H1 (cell line): ENCODE results near the gene DLX4. TPM values are rescaled to one million over a fixed set of nuclear protein-coding genes. Genes with fewer than 3 reads are reported as not detected.

Experiments used
- CTCF ChIA-PET: fragments of 300-600 bp; sonication (Branson Sonifier 250); formaldehyde crosslinking; loops from one replicate; lab custom pipeline; 2021; ENCODE audit not compliant: partially characterized antibody; lab: Charles Lee
- POLR2A ChIA-PET: fragments of 300-600 bp; sonication (Branson Sonifier 250); formaldehyde crosslinking; loops from one replicate; lab custom pipeline; 2021; ENCODE audit warnings: inconsistent platforms; ENCODE audit not compliant: partially characterized antibody; lab: Charles Lee
- DNase-seq, 2 experiments: peaks; one replicate each; pipeline versions ENCODE4 v3.0.0 to v3.0.0-alpha.2; 2010 to 2022; ENCODE audit warnings: low spot score in 2 of 2, low read depth in 1 of 2, mixed read lengths in 1 of 2
- FAIRE-seq: peaks from 2 replicates; lab custom pipeline; 2011; peaks lifted over from hg19 to GRCh38; lab: Jason Lieb, UNC
- H2AFZ ChIP-seq: 2 replicates; pipeline ENCODE4 v1.8.1; 2012; ENCODE audit warnings: low read length, inconsistent platforms
- H2AK5ac ChIP-seq: 2 replicates; pipeline ENCODE4 v1.6.1; 2013; ENCODE audit warnings: low read depth, low read length
- H2BK120ac ChIP-seq: replicated peaks from 2 replicates; pipeline ENCODE3; 2013; ENCODE audit warnings: low read depth, low read length, inconsistent platforms
- H2BK12ac ChIP-seq: 2 replicates; pipeline ENCODE4 v1.6.1; 2013; ENCODE audit warnings: low read depth, low read length
- H2BK15ac ChIP-seq: 2 replicates; pipeline ENCODE4 v1.6.1; 2013; ENCODE audit warnings: low read length
- H2BK20ac ChIP-seq: 2 replicates; pipeline ENCODE4 v1.6.1; 2013; ENCODE audit warnings: low read length
- H2BK5ac ChIP-seq: 2 replicates; pipeline ENCODE4 v1.6.1; 2013; ENCODE audit warnings: low read depth, low read length
- H3K14ac ChIP-seq: 2 replicates; pipeline ENCODE4 v1.6.1; 2013; ENCODE audit warnings: inconsistent platforms; ENCODE audit not compliant: insufficient read length
- H3K18ac ChIP-seq: 2 replicates; pipeline ENCODE4 v1.6.1; 2013; ENCODE audit warnings: low read length; ENCODE audit errors: extremely low read depth
- H3K23ac ChIP-seq: 2 replicates; pipeline ENCODE4 v1.6.1; 2013; ENCODE audit warnings: inconsistent platforms; ENCODE audit not compliant: insufficient read length
- H3K23me2 ChIP-seq: 2 replicates; pipeline ENCODE4 v1.6.1; 2013; ENCODE audit warnings: low read depth, low read length
- H3K27ac ChIP-seq: 2 replicates; pipeline ENCODE4 v1.6.1; 2011; ENCODE audit warnings: low read depth, low read length, inconsistent platforms
- H3K27me3 ChIP-seq, 4 experiments: replicated peaks in 1 of 4; 1 replicate in 1 of 4; 2 replicates in 3 of 4; pipeline versions ENCODE4 v1.6.1 to v1.8.1; 2011 to 2013; ENCODE audit warnings: low read length in 3 of 4, mild to moderate bottlenecking in 3 of 4, inconsistent platforms in 2 of 4, mixed read lengths in 2 of 4, moderate library complexity in 1 of 4; ENCODE audit not compliant: control insufficient read depth in 3 of 4, insufficient read depth in 3 of 4; ENCODE audit errors: extremely low read depth in 1 of 4
- H3K36me3 ChIP-seq, 4 experiments: 2 replicates each; pipeline versions ENCODE4 v1.6.1 to v1.8.1; 2011 to 2013; ENCODE audit warnings: mild to moderate bottlenecking in 4 of 4, low read length in 3 of 4, moderate library complexity in 2 of 4, control low read depth in 1 of 4, inconsistent platforms in 1 of 4; ENCODE audit not compliant: insufficient read depth in 4 of 4, control insufficient read depth in 2 of 4
- H3K4ac ChIP-seq: replicated peaks from 2 replicates; pipeline ENCODE3; 2013; ENCODE audit warnings: low read length, low read depth, mixed read lengths, inconsistent platforms; ENCODE audit not compliant: insufficient read length
- H3K4me1 ChIP-seq, 4 experiments: replicated peaks in 1 of 4; 1 replicate in 1 of 4; 2 replicates in 3 of 4; pipeline versions ENCODE4 v1.6.1 to v1.8.1; 2011 to 2013; ENCODE audit warnings: low read length in 3 of 4, inconsistent platforms in 2 of 4, mixed read lengths in 1 of 4; ENCODE audit not compliant: insufficient read depth in 4 of 4, control insufficient read depth in 3 of 4
- H3K4me2 ChIP-seq, 2 experiments: 2 replicates each; pipeline versions ENCODE4 v1.6.1 to v1.8.1; 2011 to 2013; ENCODE audit warnings: low read depth in 2 of 2, low read length in 2 of 2, control low read depth in 1 of 2, inconsistent platforms in 1 of 2, mild to moderate bottlenecking in 1 of 2; ENCODE audit not compliant: insufficient read depth in 1 of 2
- H3K4me3 ChIP-seq, 4 experiments: fragments of 200-600, 300-600 bp in 1 of 4; sonication (generic), shearing (Covaris generic), sonication (Bioruptor Twin) in 1 of 4; 2 replicates each; pipeline versions ENCODE4 v1.5.1 to v1.8.1; 2011 to 2016; ENCODE audit warnings: low read length in 4 of 4, low read depth in 3 of 4, control low read depth in 2 of 4, inconsistent platforms in 2 of 4, mild to moderate bottlenecking in 2 of 4, mixed read lengths in 1 of 4, moderate library complexity in 1 of 4; ENCODE audit not compliant: insufficient read depth in 2 of 4; ENCODE audit errors: extremely low read depth in 1 of 4
- H3K56ac ChIP-seq: replicated peaks from 2 replicates; pipeline ENCODE3; 2013; ENCODE audit warnings: low read depth, mild to moderate bottlenecking, mixed read lengths, low read length, inconsistent platforms; ENCODE audit not compliant: insufficient read length
- H3K79me1 ChIP-seq: 2 replicates; pipeline ENCODE4 v1.6.1; 2013; ENCODE audit warnings: low read depth, low read length, control low read depth
- H3K79me2 ChIP-seq, 2 experiments: 2 replicates each; pipeline versions ENCODE4 v1.6.1 to v1.8.1; 2012 to 2013; ENCODE audit warnings: low read length in 2 of 2, mild to moderate bottlenecking in 2 of 2, inconsistent platforms in 1 of 2; ENCODE audit not compliant: insufficient read depth in 2 of 2, control insufficient read depth in 1 of 2
- H3K9ac ChIP-seq, 4 experiments: replicated peaks in 1 of 4; 1 replicate in 1 of 4; 2 replicates in 3 of 4; pipeline versions ENCODE4 v1.6.1 to v1.8.1; 2011 to 2013; ENCODE audit warnings: low read depth in 3 of 4, low read length in 3 of 4, control low read depth in 2 of 4, mild to moderate bottlenecking in 2 of 4, moderate library complexity in 2 of 4, inconsistent platforms in 1 of 4; ENCODE audit errors: extremely low read depth in 1 of 4
- H3K9me3 ChIP-seq, 2 experiments: 2 replicates each; pipeline versions ENCODE4 v1.6.1 to v1.8.1; 2012 to 2013; ENCODE audit warnings: mild to moderate bottlenecking in 2 of 2, moderate library complexity in 2 of 2, control low read depth in 1 of 2, inconsistent platforms in 1 of 2, low read depth in 1 of 2, low read length in 1 of 2, mixed read lengths in 1 of 2; ENCODE audit not compliant: insufficient read depth in 2 of 2
- H4K20me1 ChIP-seq, 2 experiments: replicated peaks in 1 of 2; 2 replicates each; pipeline versions ENCODE3 to v1.8.1; 2011 to 2013; ENCODE audit warnings: inconsistent platforms in 2 of 2, low read length in 2 of 2, mild to moderate bottlenecking in 1 of 2; ENCODE audit not compliant: insufficient read depth in 2 of 2, control insufficient read depth in 1 of 2
- H4K5ac ChIP-seq: 2 replicates; pipeline ENCODE4 v1.6.1; 2013; ENCODE audit warnings: low read length, low read depth, mixed read lengths, inconsistent platforms; ENCODE audit not compliant: insufficient read length
- H4K8ac ChIP-seq: 2 replicates; pipeline ENCODE4 v1.8.0; 2013; ENCODE audit warnings: mild to moderate bottlenecking, moderate library complexity, low read length, inconsistent platforms; ENCODE audit not compliant: insufficient read depth; ENCODE audit errors: extremely low read depth
- H4K91ac ChIP-seq: replicated peaks from 2 replicates; pipeline ENCODE3; 2013; ENCODE audit warnings: low read length, mixed read lengths, inconsistent platforms; ENCODE audit not compliant: insufficient read length
- ASH2L ChIP-seq: fragments of 200-600, 300-600 bp; sonication (generic); IDR thresholded peaks from one replicate; pipeline ENCODE4 v1.7.1; 2017; ENCODE audit warnings: low read length
- CREB1 ChIP-seq: IDR thresholded peaks from 2 replicates; pipeline ENCODE4 v1.6.1; 2012; ENCODE audit warnings: inconsistent platforms
- GABPA ChIP-seq: IDR thresholded peaks from 2 replicates; pipeline ENCODE4 v1.6.1; 2011; ENCODE audit warnings: mild to moderate bottlenecking, low read length, moderate library complexity, borderline replicate concordance; ENCODE audit not compliant: insufficient read depth
- HDAC6 ChIP-seq: IDR thresholded peaks from one replicate; pipeline ENCODE4 v1.7.1; 2012; ENCODE audit warnings: low read depth, mild to moderate bottlenecking, inconsistent platforms, low read length, moderate library complexity
- MAFK ChIP-seq: IDR thresholded peaks from 2 replicates; pipeline ENCODE4 v1.6.1; 2012; ENCODE audit warnings: low read depth, mild to moderate bottlenecking, improper control_type of control experiment, low read length
- SP4 ChIP-seq: IDR thresholded peaks from 2 replicates; pipeline ENCODE4 v1.6.1; 2012; ENCODE audit warnings: low read length, inconsistent platforms
- WGBS, 2 experiments: shearing (Covaris generic) in 1 of 2; methylation state at CpG; one replicate each; pipeline versions ENCODE4 v1.1.6 to v1.1.7; 2013 to 2015; ENCODE audit warnings: low lambda C conversion rate in 2 of 2, mixed read lengths in 2 of 2, inconsistent platforms in 1 of 2, low coverage in 1 of 2, missing lambda C conversion rate in 1 of 2; ENCODE audit not compliant: insufficient replicate concordance in 2 of 2, insufficient coverage in 1 of 2, insufficient read length in 1 of 2; ENCODE audit errors: extremely low coverage in 1 of 2, missing lambda C conversion rate in 1 of 2; 5-methylcytosine and 5-hydroxymethylcytosine counted together
- polyA plus RNA-seq, 7 experiments: library from polyadenylated mRNA; depleted of rRNA in 3 of 7; stranded (reverse) in 5 of 7; unstranded in 2 of 7; fragments of >200 nt in 5 of 7; fragments of 200-250 nt in 2 of 7; gene quantifications; 1 replicate in 5 of 7; 2 replicates in 1 of 7; 4 replicates in 1 of 7; pipeline versions ENCODE4 v1.2.1 to v1.2.3, GENCODE V29; 2011 to 2013; ENCODE audit warnings: missing spikeins in 2 of 7, mixed read lengths in 2 of 7
- total RNA-seq: library from RNA; stranded (reverse); fragmentation: NEBNext Ultra II Directional; extraction: Animal tissue kit (Norgen Biotek cat#: 25700); gene quantifications from 2 replicates; pipeline ENCODE4 v1.2.1, GENCODE V29; 2021

Gene DLX4
- total and polyA plus RNA-seq, 2 of the 8 experiments (the other 6 are each of a cell fraction or from before 2014, with no cell fraction given) = 0.67 to 0.80 TPM

- H3K14ac ChIP-seq = no peak overlapping the region
These were observed 10.3 kb upstream of the DLX4 start for GRCh38 chr17:49958723-49959122.

More at GRCh38 chr17:49958723-49959122, 10.3 kb upstream of the DLX4 start:
- WGBS, 2 experiments = 91% methylated on average over 4 of the region's 4 CpGs; no CpG with 5 or more reads in 1 of the 2 experiments
- Histone ChIP-seq H4K8ac (no peak overlapping the region), H3K9ac (no peak overlapping the region), H3K4me1 (peaks cover 0 to 15% (median 11%) of the 10 kb centered on the region in 4 experiments; a peak in 6 of 7 replicates), H2AFZ (no peak overlapping the region), H3K18ac (no peak overlapping the region), H4K20me1 (peaks cover 2 to 6% of the 10 kb centered on the region in 2 experiments), H3K23me2 (peaks cover 8% of the 10 kb centered on the region; the same call in 1 of the 2 replicates), H3K4ac (no peak overlapping the region), H3K23ac (no peak overlapping the region), H2BK120ac (no peak overlapping the region), H2BK20ac (no peak overlapping the region), H3K79me2 (no peaks in the 10 kb centered on the region), H3K4me2 (no peak overlapping the region), H3K9me3 (no peaks in the 10 kb centered on the region), H2BK12ac (no peak overlapping the region), H3K79me1 (no peaks in the 10 kb centered on the region), H2BK15ac (no peak overlapping the region), H3K27ac (no peak overlapping the region), H4K91ac (no peak overlapping the region), H3K4me3 (no peak overlapping the region), H2BK5ac (no peak overlapping the region), H3K56ac (no peak overlapping the region), H3K36me3 (no peaks in the 10 kb centered on the region), H3K27me3 (peaks cover 15 to 30% (median 25%) of the 10 kb centered on the region in 4 experiments), H2AK5ac (no peak overlapping the region), H4K5ac (no peak overlapping the region)
- FAIRE-seq (no peak), DNase-seq (no peak)
- TF ChIP-seq ASH2L = no peak
- no peak for TF ChIP-seq SP4
- TF ChIP-seq CREB1 = no peak
- TF ChIP-seq MAFK = no peak
- TF ChIP-seq GABPA = no peak
- no peak for TF ChIP-seq HDAC6
- CTCF ChIA-PET = interaction anchor here (0.7 to 16.9 kb wide), 6 partner anchors 12 to 117 kb away, joined by 3 to 275 read pairs (median 4); partner anchors contain the start of gene DLX3
- POLR2A ChIA-PET = interaction anchor here (0.9 kb wide), 1 partner anchor 142 kb away, joined by 3 read pairs; no protein-coding TSS in a partner anchor
